GM18909 (cell line): ENCODE results near the gene MAN2B2.

Experiments used
- ATAC-seq: cut with Tn5 transposase; IDR thresholded peaks from one replicate; pipeline ENCODE4 v1.9.1; 2021; ENCODE audit warnings: mild to moderate bottlenecking; ENCODE audit not compliant: unreplicated experiment, poor library complexity

MAN2B2 gene

DNA sequence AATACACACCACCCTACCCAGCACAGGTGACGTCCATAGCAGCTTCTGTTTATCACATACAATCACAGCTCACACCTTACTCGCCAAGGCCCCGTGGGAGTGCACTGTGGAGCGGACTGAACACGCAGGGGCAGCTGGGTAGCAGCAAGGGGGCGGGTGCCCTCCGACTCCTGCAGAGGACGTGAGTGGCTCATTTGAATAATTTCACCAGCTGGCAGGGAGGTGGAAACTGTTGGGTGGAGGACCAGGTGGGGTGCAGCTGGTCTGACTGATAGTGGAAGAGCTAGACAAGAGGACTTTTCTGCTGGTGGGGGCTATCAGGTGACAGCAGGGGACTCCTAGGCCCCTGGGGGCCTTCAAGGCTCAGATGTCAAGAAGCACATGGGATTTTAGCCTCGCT is 16.3 kb downstream of the MAN2B2 start:
- ATAC-seq = peak; percentile 66

DNA sequence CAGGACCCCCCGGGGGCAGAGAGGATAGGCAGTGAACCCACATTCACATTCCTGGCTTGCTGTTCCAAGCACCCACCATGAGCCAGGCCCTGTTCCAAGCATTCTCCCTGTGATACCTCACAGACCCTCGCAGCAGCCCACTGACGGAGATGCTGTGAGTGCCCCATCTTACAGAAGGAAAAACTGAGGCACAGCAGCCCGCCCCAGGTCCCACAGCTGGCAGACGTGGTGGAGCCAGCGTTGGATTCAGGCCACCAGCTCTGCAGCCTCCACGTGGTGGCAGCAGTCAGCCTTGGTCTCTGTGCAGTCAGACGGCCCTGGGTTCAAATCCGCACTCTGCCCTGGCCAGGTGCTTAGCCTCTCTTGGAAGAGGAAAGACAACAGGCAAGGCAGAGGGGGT is 16.8 kb downstream of the MAN2B2 start:
- ATAC-seq = no peak

DNA sequence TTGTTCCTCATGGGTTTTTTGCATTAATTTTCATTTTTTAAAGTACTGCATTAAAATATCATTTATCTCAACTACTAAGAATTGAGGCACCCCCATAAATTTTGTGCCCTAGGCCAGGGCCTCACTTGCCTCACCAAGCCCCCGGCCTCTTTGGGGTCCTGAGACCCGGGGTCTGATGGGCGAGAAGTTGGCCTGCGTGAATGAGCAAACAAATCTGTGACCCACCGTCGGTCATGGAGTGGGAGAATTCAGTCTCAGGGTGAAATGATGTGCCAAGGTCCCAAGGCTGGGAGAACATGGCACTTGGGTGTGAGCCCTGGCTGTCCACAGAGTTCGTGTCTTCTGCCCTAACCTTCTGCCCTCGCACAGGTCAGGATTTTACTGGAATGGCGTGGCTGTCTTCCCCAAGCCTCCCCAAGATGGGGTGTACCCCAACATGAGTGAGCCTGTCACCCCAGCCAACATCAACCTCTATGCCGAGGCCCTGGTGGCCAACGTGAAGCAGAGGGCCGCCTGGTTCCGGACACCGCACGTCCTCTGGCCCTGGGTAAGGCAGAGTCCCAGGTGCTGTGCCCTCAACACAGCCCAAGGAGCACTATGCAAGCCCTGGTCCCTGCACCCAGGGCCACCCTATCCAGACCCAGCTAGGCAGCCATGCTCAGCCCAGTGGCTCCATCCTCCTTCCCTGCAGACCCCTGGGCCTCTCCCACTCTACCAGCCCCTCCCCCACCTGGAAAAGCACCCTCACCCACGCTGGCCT is 18.0 kb downstream of the MAN2B2 start:
- ATAC-seq = no peak

DNA sequence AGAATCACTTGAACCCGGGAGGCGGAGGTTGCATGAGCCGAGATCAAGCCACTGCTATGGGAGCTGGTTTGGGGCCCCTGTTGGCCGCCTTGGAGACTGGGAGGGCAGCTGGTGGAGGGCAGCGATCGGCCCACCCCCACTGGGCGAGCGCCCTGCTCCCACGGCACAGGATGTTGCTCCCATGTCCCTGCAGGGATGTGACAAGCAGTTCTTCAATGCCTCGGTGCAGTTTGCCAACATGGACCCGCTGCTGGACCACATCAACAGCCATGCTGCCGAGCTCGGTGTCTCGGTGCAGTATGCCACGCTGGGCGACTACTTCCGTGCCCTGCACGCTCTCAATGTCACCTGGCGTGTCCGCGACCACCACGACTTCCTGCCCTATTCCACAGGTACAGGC is 19.4 kb downstream of the MAN2B2 start:
- ATAC-seq = no peak

DNA sequence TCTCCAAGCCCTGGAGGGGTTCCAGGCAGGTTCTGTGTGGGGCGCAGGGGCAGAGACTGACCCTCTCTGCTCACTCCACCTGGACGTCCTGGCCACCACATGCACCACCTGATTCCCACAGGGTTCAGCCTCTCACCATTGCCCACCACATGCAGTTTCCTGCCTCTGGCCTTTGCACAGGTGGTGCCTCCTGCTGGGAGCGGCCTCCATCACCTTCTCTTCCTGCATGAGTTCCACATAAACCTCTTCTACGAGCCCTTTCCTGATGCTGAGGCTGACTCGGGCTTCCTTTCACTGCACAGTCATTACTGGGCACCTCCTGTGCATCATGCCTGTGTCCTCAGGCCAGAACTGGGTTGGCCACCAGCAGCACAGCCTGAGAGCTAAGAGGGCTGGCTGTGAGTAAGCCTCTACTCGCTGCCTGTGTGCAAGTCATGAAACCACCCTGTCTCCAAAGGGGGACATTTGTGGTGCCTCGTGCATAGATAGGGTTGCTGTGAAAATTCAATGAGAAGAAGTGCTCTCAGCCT is 19.9 kb downstream of the MAN2B2 start:
- no peak for ATAC-seq

DNA sequence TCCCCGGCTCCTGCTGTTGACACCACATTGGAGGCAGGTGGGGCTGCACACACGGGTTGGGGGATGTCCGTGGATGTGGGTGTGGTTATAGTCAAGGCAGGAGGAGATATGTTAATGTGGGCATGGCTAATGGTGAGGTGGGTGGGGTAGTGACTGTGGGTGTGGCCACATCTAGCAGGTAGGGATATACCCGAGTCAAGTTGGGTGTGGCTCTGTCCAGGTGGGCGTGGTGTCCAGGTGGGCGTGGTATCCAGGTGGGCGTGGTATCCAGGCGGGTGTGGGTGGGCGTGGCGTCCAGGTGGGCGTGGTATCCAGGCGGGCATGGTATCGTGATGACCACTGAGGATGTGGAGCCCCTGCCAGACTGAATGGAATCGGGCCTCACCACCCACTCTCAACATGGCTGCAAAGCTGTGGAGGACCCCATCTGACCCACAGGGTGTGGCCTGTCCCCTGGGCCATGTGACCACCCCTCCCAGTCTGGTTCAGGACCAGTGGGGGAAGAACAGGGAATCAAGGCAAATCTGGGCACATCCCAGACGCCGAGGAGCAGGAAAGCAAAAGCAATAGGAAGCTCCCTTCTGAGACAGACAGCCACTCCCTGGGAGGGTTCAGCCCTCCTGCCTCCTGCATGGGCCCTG is 21.0 kb downstream of the MAN2B2 start:
- no peak for ATAC-seq

DNA sequence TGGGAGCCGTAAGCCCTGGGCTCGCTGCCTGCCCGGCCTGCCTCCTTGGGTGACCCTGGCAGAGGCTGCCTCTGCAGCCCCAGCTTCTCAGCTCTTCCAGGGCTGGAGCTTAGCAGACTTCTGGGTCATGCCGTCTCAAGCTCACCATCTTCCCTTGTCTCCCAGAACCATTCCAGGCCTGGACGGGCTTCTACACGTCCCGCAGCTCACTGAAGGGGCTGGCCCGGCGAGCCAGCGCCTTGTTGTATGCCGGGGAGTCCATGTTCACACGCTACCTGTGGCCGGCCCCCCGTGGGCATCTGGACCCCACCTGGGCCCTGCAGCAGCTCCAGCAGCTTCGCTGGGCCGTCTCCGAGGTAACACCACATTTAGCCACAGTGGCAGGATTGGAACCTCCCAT is 22.0 kb downstream of the MAN2B2 start:
- no peak for ATAC-seq

DNA sequence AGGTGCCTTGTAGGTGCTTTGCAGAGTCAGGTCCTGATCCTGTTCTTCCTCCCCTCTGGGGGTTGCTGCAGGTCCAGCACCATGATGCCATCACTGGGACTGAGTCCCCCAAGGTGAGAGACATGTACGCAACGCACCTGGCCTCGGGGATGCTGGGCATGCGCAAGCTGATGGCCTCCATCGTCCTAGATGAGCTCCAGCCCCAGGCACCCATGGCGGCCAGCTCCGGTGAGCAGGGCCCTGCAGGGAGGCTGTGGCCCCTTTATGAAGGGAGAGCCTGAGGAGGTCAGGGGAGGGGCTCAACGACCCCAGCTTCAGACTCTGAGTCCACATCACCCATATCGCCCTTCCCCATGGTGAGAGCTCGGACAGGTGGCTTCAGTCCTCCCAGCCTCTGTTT is 23.1 kb downstream of the MAN2B2 start:
- no peak for ATAC-seq

DNA sequence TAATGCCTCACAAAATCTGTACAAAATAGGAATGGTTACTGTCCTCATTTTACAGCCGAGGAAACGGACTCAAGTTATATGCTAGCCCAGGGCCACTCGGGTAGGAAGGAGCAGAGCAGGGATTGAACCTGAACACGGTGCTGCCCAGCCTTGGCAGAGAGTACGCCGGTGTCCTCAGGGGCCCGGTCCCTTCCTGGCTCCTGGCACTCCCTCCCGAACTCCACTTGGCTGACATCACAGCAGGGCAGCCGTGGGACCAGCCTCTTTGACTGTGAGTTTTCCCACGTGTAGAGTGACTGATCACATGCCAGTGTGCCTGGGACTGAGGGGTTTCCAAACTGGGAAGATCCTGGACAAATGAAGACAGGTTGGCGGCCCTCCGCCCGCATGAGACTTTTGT is 23.7 kb downstream of the MAN2B2 start:
- ATAC-seq = no peak

DNA sequence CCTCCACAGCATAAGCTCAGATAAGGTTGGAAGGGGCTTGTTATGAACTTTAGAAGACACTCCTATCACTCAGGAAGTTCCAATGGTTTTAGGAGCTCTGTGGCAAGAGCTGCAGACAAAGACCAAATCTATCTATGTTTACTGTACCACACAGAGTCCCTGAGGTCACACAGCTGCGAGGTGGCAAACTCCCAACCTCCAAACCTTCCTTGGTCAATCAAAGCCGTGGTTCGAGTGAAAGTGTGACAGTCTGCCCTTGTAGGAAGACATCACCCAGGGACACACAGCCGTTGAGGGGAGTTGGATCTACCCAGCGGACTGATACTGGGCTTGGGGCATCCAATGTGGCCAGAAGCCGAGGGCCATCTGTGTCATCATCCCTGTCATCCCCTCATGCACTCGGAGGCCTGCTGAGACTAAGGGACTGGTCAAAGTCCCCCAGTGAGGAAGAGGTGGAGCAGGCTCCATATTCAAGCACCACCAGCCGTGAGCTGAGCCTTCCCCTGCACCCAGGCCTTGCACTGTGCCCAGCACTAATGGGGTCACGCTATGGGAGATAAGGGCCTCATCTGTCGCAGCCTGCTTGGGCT is 26.8 kb downstream of the MAN2B2 start:
- ATAC-seq = no peak

DNA sequence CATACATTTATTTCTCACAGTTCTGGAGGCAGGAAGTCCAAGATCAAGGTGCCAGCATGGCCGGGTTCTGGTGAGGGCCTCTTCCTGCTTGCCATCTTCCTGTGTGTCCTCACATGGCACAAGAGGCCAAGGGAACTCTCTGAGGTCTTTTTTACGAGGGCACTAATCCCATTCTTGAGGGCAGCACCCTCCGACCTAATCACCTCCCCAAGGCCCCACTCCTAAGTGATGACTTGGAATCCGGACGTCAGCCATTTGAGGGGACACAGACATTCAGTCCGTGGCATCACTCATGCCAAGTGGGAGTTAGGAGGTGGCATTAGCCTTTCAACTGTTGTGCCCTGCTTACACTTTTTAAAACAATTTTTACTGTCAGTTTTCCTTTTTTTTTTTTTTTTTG is 27.3 kb downstream of the MAN2B2 start:
- ATAC-seq = no peak

DNA sequence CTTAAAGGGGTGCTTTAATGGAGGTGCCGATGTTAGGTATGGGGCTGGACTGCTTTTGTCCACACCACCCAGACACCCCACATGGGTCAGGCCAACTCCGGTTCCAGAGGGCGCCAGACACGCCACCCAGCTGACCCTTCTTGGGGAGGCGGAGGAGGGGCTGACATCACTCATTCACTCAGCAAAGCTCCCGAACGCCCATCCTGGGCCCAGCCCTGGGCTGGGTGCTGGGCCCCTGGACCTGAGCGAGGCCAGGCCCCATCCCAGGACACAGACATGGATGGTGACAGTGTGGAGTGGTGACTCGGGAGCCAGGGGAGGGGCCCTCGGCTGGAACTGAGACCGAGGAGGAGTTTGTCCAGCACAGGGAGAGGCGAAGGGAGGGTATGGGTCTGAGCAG is 28.1 kb downstream of the MAN2B2 start:
- ATAC-seq = no peak

DNA sequence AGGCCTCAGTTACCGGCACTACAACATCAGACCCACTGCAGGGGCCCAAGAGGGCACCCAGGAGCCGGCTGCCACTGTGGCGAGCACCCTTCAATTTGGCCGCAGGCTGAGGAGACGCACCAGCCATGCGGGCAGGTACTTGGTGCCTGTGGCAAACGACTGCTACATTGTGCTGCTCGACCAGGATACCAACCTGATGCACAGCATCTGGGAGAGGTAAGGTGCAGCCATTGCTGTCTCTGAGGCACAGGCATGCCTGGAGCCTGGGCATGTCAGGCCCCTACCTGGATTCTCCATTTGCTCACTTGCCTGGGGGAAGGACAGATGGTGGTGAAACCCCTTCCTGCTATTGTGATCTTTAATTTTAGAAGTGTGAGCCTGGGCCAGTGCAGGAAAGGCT is 30.1 kb downstream of the MAN2B2 start:
- ATAC-seq = no peak

DNA sequence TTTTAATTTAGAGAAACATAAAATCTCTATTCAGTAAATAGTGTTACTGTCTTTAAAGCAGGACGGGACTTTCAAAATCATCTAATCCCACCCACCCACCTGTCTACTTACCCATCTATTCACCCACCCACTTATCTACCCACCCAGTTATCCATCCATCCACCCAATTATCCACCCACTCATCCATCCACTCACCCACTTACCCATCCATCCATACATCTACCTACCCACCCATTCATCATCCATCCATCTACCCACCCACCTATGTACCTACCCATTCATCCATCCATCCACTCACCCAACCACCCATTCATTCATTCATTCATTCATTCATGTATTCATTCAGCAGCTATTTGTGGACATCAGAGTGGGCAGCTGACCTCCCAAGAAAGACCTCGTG is 30.6 kb downstream of the MAN2B2 start:
- no peak for ATAC-seq

DNA sequence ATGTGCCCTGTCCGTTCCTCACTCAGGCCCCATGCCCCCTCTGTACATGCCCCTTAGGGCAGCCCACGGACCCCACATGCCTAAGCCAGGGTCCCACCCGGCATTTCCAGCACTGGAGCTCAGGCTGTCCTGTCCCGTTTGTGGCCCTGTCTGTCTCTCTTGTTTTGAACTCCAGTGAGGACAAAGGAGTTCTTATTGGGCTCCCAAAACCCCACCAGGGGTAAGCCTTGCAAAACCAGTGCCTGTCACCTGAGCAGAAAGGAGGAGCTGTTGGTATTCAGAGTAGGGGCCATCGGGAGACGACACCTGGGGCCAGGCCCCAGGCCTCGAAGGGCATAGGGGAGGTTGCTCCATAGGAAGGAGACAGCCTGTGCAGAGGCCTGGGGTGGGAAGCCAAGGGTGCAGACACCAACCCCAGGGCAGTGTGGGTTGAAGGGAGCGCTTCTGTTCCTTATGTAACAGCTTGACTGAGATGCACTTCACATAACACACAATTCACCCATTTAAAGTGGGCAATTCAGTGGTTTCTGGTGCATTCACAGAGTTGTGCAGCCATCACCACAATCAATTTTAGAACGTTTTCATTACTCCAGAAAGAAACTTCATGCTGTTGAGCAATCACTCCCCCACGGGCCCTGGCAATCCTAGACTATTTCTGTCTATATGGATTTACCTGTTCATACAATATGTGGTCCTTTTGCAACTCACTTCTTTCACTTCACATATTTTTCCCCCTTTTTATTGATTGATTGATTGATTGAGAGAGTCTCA is 31.7 kb downstream of the MAN2B2 start:
- ATAC-seq = no peak

DNA sequence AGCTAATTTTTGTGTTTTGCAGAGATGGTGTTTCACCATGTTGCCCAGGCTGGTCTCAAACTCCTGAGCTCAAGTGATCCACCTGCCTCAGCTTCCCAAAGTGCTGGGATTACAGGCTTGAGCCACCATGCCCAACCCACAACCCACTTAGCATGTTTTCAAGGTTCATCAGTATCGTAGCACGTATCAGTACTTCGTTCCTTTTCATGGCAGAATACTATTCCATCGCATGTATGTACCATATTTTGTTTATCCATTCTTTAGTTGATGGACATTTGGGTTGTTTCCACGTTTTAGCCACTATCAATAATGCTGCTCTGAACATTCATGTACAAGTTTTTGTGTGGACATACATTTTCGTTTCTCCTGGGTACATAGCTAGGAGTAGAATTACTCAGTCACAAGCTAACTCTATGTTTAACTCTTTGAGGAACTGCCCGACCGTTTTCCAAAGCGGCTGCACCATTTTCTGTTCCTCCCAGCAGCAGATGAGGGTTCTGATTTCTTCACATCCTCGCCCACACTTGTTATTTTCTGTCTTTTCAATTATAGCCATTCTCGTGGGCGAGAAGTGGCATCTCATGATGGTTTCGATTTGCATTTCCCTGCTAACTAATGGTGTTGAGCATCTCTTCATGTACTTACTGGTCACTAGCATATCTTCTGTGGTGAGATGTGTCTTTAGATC is 32.5 kb downstream of the MAN2B2 start:
- ATAC-seq = no peak

DNA sequence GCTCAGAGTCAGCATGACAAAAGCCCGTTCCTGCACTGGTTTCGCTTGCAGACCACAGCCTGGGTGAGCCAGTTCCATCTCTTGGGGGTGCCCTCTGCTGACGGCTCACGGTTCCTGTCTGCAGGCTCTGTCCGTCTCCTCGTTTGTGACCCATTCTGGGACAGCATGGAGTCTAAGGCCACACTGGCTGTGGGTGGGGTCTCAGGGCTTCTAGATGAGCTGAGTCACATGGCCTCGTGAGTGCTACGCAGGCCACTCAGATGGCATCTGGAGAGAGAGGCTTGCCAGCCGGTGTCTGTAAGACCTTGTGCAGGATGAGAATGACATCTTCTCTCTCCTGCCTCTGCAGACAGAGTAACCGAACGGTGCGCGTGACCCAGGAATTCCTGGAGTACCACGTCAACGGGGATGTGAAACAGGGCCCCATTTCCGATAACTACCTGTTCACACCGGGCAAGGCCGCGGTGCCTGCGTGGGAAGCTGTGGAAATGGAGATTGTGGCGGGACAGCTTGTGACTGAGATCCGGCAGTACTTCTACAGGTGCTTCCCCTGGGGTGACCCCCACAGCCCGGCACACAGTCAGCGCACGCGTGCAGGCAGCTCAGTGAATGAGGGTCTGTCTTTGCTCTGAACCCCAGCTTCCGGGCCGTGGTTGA is 33.9 kb downstream of the MAN2B2 start:
- no peak for ATAC-seq

DNA sequence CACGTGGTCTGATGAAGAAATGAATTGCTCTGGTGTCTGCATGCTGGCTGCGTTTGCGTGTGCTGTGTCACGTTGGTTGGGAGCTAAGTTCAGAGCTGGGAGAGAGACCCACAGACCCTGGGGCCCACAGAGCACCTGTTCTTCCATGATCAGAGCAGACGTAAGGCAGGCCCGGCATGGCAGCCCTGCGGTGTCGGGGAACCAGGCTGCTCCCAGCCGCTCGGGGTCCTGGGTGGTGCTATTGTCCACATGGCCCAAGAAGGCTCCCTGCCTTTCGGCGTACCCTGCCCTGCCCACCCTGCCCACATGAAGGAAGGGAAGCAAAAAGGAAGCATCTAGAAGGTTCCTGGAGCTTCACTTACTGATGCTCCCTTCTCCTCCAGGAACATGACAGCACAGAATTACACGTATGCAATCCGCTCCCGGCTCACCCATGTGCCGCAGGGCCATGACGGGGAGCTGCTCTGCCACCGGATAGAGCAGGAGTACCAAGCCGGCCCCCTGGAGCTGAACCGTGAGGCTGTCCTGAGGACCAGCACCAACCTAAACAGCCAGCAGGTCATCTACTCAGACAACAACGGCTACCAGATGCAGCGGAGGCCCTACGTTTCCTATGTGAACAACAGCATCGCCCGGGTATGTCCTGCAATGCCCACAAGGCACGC is 34.6 kb downstream of the MAN2B2 start:
- no peak for ATAC-seq

DNA sequence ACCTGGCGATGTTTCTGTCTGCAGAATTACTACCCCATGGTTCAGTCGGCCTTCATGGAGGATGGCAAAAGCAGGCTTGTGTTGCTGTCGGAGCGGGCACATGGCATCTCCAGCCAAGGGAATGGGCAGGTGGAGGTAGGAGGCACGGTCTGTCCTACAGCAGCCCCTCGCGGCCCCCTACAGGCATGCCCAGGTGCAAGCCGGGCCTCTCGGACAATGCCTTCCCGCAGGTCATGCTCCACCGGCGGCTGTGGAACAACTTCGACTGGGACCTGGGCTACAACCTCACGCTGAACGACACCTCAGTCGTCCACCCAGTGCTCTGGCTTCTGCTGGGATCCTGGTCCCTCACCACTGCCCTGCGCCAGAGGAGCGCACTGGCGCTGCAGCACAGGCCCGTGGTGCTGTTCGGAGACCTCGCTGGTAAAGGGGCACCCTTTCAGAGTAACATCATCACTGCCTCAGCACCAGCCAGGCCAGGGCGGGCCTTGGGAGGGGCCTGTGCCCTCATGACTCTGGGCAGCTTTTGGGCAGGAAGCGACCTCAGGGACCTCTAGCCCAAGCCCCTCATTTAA is 36.0 kb downstream of the MAN2B2 start:
- no peak for ATAC-seq
